Right atrium auricular region (tissue), 2 donors: ENCODE results near the gene ATP5PD. TPM values are rescaled to one million over a fixed set of nuclear protein-coding genes. Genes with fewer than 3 reads are reported as not detected.
"Not testable (repeated sequence)": the region's sequence is repeated elsewhere in the genome, so short reads cannot be mapped to it uniquely, and the experiment has no call there.

Experiments used
- DNase-seq: peaks from one replicate; pipeline ENCODE4 v3.0.0-alpha.2; 2019; ENCODE audit warnings: low spot score
- H3K27ac ChIP-seq, 2 donors: fragments of 200-600 bp; sonication (generic); 1 replicate in 1 of 2; 2 replicates in 1 of 2; pipeline ENCODE4 v1.5.1; 2016 to 2019
- H3K27me3 ChIP-seq, 2 donors: fragments of 200-600 bp; sonication (generic); one replicate each; pipeline versions ENCODE4 v1.5.1 to v1.6.0; 2017 to 2019
- H3K36me3 ChIP-seq: fragments of 200-600 bp; sonication (generic); one replicate; pipeline ENCODE4 v1.5.1; 2016
- H3K4me1 ChIP-seq, 2 donors: fragments of 200-600 bp; sonication (generic); one replicate each; pipeline versions ENCODE4 v1.5.1 to v1.6.0; 2017 to 2019
- H3K4me3 ChIP-seq, 2 donors: fragments of 200-600 bp; sonication (generic); 1 replicate in 1 of 2; 2 replicates in 1 of 2; pipeline ENCODE4 v1.5.1; 2017 to 2019; ENCODE audit warnings: mild to moderate bottlenecking in 1 of 2, moderate library complexity in 1 of 2
- H3K9me3 ChIP-seq, 2 donors: fragments of 200-600 bp; sonication (generic); one replicate each; pipeline ENCODE4 v1.5.1; 2019
- CTCF ChIP-seq, 2 donors: fragments of 200-600 bp; sonication (generic); IDR thresholded peaks; one replicate each; pipeline ENCODE4 v1.5.1; 2019; ENCODE audit warnings: antibody characterized with exemption in 2 of 2
- total RNA-seq, 2 donors: library from RNA; depleted of rRNA; stranded (reverse); fragments of >200 nt; gene quantifications; one replicate each; pipeline ENCODE4 v1.1.0, GENCODE V29; 2016

The ATP5PD gene
- total RNA-seq, 2 donors from 2014 or later: 675 to 871 TPM

DNA sequence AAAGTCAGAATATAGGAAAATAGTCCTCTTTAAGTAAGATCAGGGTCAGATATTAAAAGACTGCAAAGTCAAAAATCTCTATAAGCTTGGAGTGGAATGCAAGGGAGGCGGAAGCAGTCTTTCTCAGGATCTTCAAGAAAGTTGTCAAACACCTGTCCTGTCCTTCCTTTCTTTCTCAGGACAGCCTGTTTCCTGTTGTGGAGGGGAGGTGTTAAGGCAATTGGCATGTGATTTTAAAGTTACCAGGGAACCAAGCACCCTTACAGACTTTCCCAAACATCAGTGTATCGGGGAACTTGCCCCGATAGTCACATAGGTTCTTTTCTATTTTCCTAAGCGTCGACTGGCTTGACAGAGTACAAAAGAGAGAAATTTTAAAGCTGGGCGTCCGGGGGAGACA, 2.1 kb downstream of the ATP5PD start:
- DNase-seq: no peak
- Histone ChIP-seq H3K9me3 (no peaks in the 10 kb centered on the region), H3K4me3 (no peak overlapping the region), H3K36me3 (peaks cover 28% of the 10 kb centered on the region), H3K27ac (no peak overlapping the region), H3K4me1 (peaks cover 0 to 34% of the 10 kb centered on the region in 2 donors), H3K27me3 (no peaks in the 10 kb centered on the region)
- TF ChIP-seq CTCF (IDR thresholded peaks at IDR 0.05): no peak

DNA sequence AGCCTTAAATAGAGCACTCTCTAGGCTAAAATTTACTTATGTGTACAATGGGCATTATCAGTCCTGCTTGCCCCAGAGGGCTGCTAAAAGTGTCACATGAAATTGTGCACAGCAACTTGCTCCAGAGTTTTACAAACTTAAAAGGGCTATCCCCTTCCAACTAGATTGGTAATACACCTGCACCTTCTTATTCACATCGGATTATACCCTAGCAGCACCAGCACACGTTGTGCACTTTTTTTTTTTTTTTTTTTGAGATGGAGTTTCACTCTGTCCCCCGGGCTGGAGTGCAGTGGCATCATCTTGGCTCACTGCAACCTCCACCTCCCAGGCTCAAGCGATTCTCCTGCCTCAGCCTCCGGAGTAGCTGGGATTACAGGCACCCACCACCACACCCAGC, 3.0 kb downstream of the ATP5PD start:
- DNase-seq, H3K27me3 ChIP-seq, H3K9me3 ChIP-seq, H3K4me3 ChIP-seq, H3K27ac ChIP-seq: not testable (repeated sequence)
- Histone ChIP-seq H3K36me3 (peaks cover 36% of the 10 kb centered on the region), H3K4me1 (peaks cover 0 to 25% of the 10 kb centered on the region in 2 donors)

- H3K27me3 ChIP-seq: no peaks in the 10 kb centered on the region
- H3K9me3 ChIP-seq: no peaks in the 10 kb centered on the region
- no peak overlapping the region for H3K27ac ChIP-seq
- no peak for DNase-seq
- H3K4me3 ChIP-seq: no peak overlapping the region
- no peak for TF ChIP-seq CTCF (IDR thresholded peaks at IDR 0.05)
- H3K36me3 ChIP-seq: peaks cover 44% of the 10 kb centered on the region
- peaks cover 0 to 13% of the 10 kb centered on the region in 2 donors for H3K4me1 ChIP-seq
Observed at GRCh38 chr17:75041656-75042280, 5.0 kb downstream of the ATP5PD start.

GRCh38 chr17:75039238-75039637, 7.5 kb downstream of the ATP5PD start:
- H3K27ac ChIP-seq: no peak overlapping the region
- H3K9me3 ChIP-seq: no peaks in the 10 kb centered on the region
- no peaks in the 10 kb centered on the region for H3K27me3 ChIP-seq
- H3K36me3 ChIP-seq: peaks cover 44% of the 10 kb centered on the region
- no peak for DNase-seq
- H3K4me3 ChIP-seq: no peak overlapping the region
- TF ChIP-seq CTCF (IDR thresholded peaks at IDR 0.05): no peak
- peaks cover 0 to 20% of the 10 kb centered on the region in 2 donors for H3K4me1 ChIP-seq

- Histone ChIP-seq H3K36me3 (peaks cover 36% of the 10 kb centered on the region), H3K4me3 (peak overlapping the region in 1 of 2 donors; percentile 26), H3K27ac (peak overlapping the region; percentile 95 to 98), H3K4me1 (peaks cover 0 to 44% of the 10 kb centered on the region in 2 donors), H3K27me3 (no peaks in the 10 kb centered on the region), H3K9me3 (no peaks in the 10 kb centered on the region)
- DNase-seq: peak; percentile 97
- no peak for TF ChIP-seq CTCF (IDR thresholded peaks at IDR 0.05)
Observed at GRCh38 chr17:75036643-75037268, 10.0 kb downstream of the ATP5PD start.

GRCh38 chr17:75034236-75034908, 12.4 kb downstream of the ATP5PD start:
- H3K36me3 ChIP-seq: peaks cover 14% of the 10 kb centered on the region
- peak overlapping the region; percentile 68 to 76 for H3K4me3 ChIP-seq
- H3K4me1 ChIP-seq: peaks cover 0 to 44% of the 10 kb centered on the region in 2 donors
- no peak for TF ChIP-seq CTCF (IDR thresholded peaks at IDR 0.05)
- H3K27me3 ChIP-seq: no peaks in the 10 kb centered on the region
- H3K9me3 ChIP-seq: no peaks in the 10 kb centered on the region
- peak overlapping the region; percentile 95 to 98 for H3K27ac ChIP-seq
- peak; percentile 93 for DNase-seq
